PC-3 (cell line): Measurements from ENCODE around the gene CELA2B. TPM values are rescaled to one million over a fixed set of nuclear protein-coding genes. Genes with fewer than 3 reads are reported as not detected.

Source experiments
- ATAC-seq: fragments of 200-7000 bp; cut with Tn5 transposase; 2 replicates; pipeline ENCODE4 v1.9.1; 2020; ENCODE audit warnings: mild to moderate bottlenecking, moderate library complexity
- BruUV-seq: library from RNA; stranded (reverse); fragments of 400-500 nt; replicated peaks from 2 replicates; lab custom pipeline; 2021; lab: Mats Ljungman, UMichigan
- CTCF ChIA-PET: fragments of 300-600 bp; sonication (Branson Sonifier 250); formaldehyde crosslinking; loops from one replicate; lab custom pipeline; 2022; ENCODE audit warnings: antibody characterized with exemption; lab: Charles Lee
- POLR2A ChIA-PET: fragments of 300-600 bp; sonication (Branson Sonifier 250); formaldehyde crosslinking; loops from one replicate; lab custom pipeline; 2022; ENCODE audit warnings: antibody characterized with exemption; ENCODE audit not compliant: unreplicated experiment; lab: Charles Lee
- DNase-seq: peaks from one replicate; pipeline ENCODE4 v3.0.0-alpha.2; 2015
- H2AFZ ChIP-seq: fragments of 300-600 bp; sonication (generic); 2 replicates; pipeline ENCODE4 v1.6.0; 2016; ENCODE audit warnings: antibody characterized with exemption, low read length
- H3F3A ChIP-seq: fragments of 300-600 bp; sonication (generic); one replicate; pipeline ENCODE4 v1.6.0; 2017; ENCODE audit warnings: antibody characterized with exemption, low read length, control low read depth, mild to moderate bottlenecking; ENCODE audit not compliant: unreplicated experiment
- H3K27ac ChIP-seq: fragments of 300-600 bp; sonication (generic); 2 replicates; pipeline ENCODE4 v1.5.1; 2016; ENCODE audit warnings: mild to moderate bottlenecking, low read length
- H3K27me3 ChIP-seq: fragments of 300-600 bp; sonication (generic); 2 replicates; pipeline ENCODE4 v1.6.1; 2016; ENCODE audit warnings: low read length, mixed read lengths
- H3K36me3 ChIP-seq: fragments of 300-600 bp; sonication (generic); 2 replicates; pipeline ENCODE4 v1.6.1; 2016; ENCODE audit warnings: low read depth, mixed run types, low read length, mixed read lengths
- H3K4me1 ChIP-seq: fragments of 300-600 bp; sonication (generic); 2 replicates; pipeline ENCODE4 v1.5.1; 2016; ENCODE audit warnings: low read length; ENCODE audit not compliant: insufficient read depth
- H3K4me2 ChIP-seq: fragments of 300-600 bp; sonication (generic); 2 replicates; pipeline ENCODE4 v1.6.0; 2016; ENCODE audit warnings: low read length
- H3K4me3 ChIP-seq: fragments of 300-600 bp; sonication (generic); 2 replicates; pipeline ENCODE4 v1.5.1; 2016; ENCODE audit warnings: mild to moderate bottlenecking, low read length, mixed read lengths
- H3K79me2 ChIP-seq: fragments of 300-600 bp; sonication (generic); 2 replicates; pipeline ENCODE4 v1.6.1; 2017; ENCODE audit warnings: low read length, mixed read lengths
- H3K9ac ChIP-seq: fragments of 300-600 bp; sonication (generic); 2 replicates; pipeline ENCODE4 v1.6.0; 2016; ENCODE audit warnings: mild to moderate bottlenecking, low read length
- H3K9me2 ChIP-seq: fragments of 300-600 bp; sonication (generic); replicated peaks from 2 replicates; pipeline ENCODE4 v1.6.1; 2016; ENCODE audit warnings: mixed run types, low read length, mixed read lengths
- H3K9me3 ChIP-seq: fragments of 300-600 bp; sonication (generic); 2 replicates; pipeline ENCODE4 v1.6.1; 2016; ENCODE audit warnings: low read length, mixed read lengths
- H4K20me1 ChIP-seq: fragments of 300-600 bp; sonication (generic); 2 replicates; pipeline ENCODE4 v1.6.1; 2016; ENCODE audit warnings: low read length, mixed read lengths
- CTCF ChIP-seq: fragments of 300-600 bp; sonication (generic); conservative IDR thresholded peaks from 2 replicates; pipeline ENCODE4 v1.5.1; 2017; ENCODE audit warnings: antibody characterized with exemption, low read depth, mild to moderate bottlenecking, low read length
- EZH2 ChIP-seq: fragments of 300-600 bp; sonication (generic); IDR thresholded peaks from one replicate; pipeline ENCODE4 v1.6.1; 2017; ENCODE audit warnings: antibody characterized with exemption, mild to moderate bottlenecking, low read length; ENCODE audit not compliant: unreplicated experiment
- EZH2phosphoT487 ChIP-seq: fragments of 300-600 bp; sonication (generic); IDR thresholded peaks from 2 replicates; pipeline ENCODE4 v1.6.1; 2018; ENCODE audit warnings: mild to moderate bottlenecking, antibody characterized with exemption, low read length, borderline replicate concordance
- intact Hi-C: fragments of 100-400 bp; cut with micrococcal nuclease; formaldehyde crosslinking; loops from 2 replicates; pipeline ENCODE4 v1.9.0; 2023
- total RNA-seq: library from RNA; depleted of rRNA; stranded (reverse); fragments of >200 nt; gene quantifications from 2 replicates; pipeline ENCODE4 v1.2.3, GENCODE V29; 2014; rRNA removed

Gene CELA2B
- total RNA-seq, 1 experiment from 2014 or later: not detected

- ATAC-seq: no peak
Measured at GRCh38 chr1:15538771-15539170, 62.9 kb downstream of the CELA2B start.

DNA sequence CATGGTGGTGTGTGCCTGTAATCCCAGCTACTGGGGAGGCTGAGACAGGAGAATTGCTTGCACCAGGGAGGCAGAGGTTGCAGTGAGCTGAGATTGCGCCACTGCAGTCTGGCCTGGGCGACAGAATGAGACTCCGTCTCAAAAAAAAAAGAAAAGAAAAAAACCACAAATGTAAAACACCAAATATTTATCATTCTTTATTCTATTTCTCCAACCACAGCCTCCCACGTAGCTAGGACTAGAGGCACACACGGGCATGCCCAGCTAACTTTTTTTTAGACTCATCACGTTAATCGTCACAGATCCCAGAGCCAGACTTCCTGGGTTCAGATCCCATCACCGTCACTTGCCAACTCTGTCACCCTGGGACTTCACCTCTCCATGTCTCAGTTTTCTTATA is 64.3 kb downstream of the CELA2B start:
- Histone ChIP-seq H3K27me3 (no peaks in the 10 kb centered on the region), H3K4me3 (no peak overlapping the region), H3K9me3 (no peaks in the 10 kb centered on the region), H3K4me2 (no peak overlapping the region), H3K27ac (no peak overlapping the region), H3K9me2 (no peaks in the 10 kb centered on the region), H3K4me1 (no peaks in the 10 kb centered on the region), H2AFZ (no peak overlapping the region), H3F3A (no peaks in the 10 kb centered on the region), H4K20me1 (no peaks in the 10 kb centered on the region), H3K79me2 (no peaks in the 10 kb centered on the region), H3K36me3 (peaks cover 23% of the 10 kb centered on the region; the same call in 1 of the 2 replicates), H3K9ac (no peak overlapping the region)
- ATAC-seq (no peak), DNase-seq (no peak)
- no TSS peak for BruUV-seq
- TF ChIP-seq EZH2phosphoT487 (no peak), CTCF (no peak), EZH2 (no peak)
- intact Hi-C loops: no loop called here
- ChIA-PET CTCF (no interaction called here), POLR2A (no interaction called here)

More at GRCh38 chr1:15538771-15539170, 62.9 kb downstream of the CELA2B start:
- Histone ChIP-seq H3K27ac (no peak overlapping the region), H3K9me2 (no peaks in the 10 kb centered on the region), H3K4me2 (no peak overlapping the region), H3K4me3 (no peak overlapping the region), H3K36me3 (peaks cover 16% of the 10 kb centered on the region; the same call in 1 of the 2 replicates), H3K27me3 (no peaks in the 10 kb centered on the region), H3K9ac (no peak overlapping the region), H3K79me2 (no peaks in the 10 kb centered on the region), H3K4me1 (no peaks in the 10 kb centered on the region), H3K9me3 (no peaks in the 10 kb centered on the region), H2AFZ (no peak overlapping the region), H3F3A (no peaks in the 10 kb centered on the region), H4K20me1 (no peaks in the 10 kb centered on the region)
- ChIA-PET POLR2A (no interaction called here), CTCF (no interaction called here)
- no peak for TF ChIP-seq EZH2phosphoT487
- TF ChIP-seq CTCF: no peak
- TF ChIP-seq EZH2: no peak
- no TSS peak for BruUV-seq
- intact Hi-C loops: no loop called here
- no peak for DNase-seq

Other genes with a start within 250 kb of the CELA2B start
- gene FHAD1, start 228.9 kb upstream of the CELA2B start, total RNA-seq: 0.95 and 1.4 TPM in 2 replicates
- 192 and 271 TPM in 2 replicates for gene EFHD2, start 66.2 kb upstream of the CELA2B start, total RNA-seq
- gene CTRC, start 37.7 kb upstream of the CELA2B start, total RNA-seq: 0.18 TPM in 1 of 2 replicates, not detected in the other
- not detected in 2 replicates for gene CELA2A, start 19.4 kb upstream of the CELA2B start, total RNA-seq
- 8.0 and 14.0 TPM in 2 replicates for gene CASP9, start 48.1 kb downstream of the CELA2B start, total RNA-seq
- gene DNAJC16, start 50.7 kb downstream of the CELA2B start, total RNA-seq: 9.2 and 11.7 TPM in 2 replicates
- gene AGMAT, start 108.9 kb downstream of the CELA2B start, total RNA-seq: 8.2 and 9.4 TPM in 2 replicates
- 15.0 and 22.0 TPM in 2 replicates for gene DDI2, start 141.4 kb downstream of the CELA2B start, total RNA-seq
- gene PLEKHM2, start 208.2 kb downstream of the CELA2B start, total RNA-seq: 31.3 and 44.6 TPM in 2 replicates